ENCODE measurements around the gene KCNN4.

The KCNN4 gene

DNA sequence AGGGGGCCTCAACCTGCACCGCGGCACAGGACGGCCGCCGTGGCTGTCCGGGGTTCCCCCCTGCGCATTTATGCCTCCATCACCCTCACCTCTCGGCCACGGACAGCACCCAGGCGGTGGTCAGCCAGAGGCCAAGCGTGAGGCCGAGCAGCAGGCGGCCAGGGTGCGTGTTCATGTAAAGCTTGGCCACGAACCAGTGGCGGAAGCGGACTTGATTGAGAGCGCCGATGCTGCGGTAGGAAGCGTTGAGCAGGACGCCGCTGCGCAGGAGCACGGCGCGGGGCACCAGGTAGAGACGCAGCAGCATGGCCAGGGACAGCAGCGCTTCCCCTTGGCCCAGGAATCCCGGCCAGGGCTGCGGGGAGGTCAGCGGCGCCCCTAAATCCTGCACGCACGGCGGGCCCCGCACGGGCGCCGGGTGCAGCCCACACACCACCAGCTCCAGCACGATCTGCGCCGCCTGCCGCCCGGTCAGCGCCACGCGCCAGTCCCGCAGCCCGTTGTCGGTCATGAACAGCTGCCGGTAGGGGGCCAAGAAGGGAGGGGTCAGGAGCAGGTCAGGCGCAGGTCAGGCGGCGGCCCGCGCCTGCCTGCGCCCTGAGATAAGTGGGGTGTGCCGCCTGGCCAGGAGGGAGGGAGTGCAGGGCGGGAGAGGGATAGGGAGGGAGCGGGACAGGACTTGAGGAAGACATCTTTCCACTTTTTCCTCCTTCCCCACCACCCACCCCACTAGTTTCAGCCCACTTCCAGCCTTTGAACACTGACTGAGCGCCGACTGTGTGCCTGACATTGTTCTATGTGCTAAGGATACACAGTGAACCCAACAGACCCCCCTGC is 6.5 kb downstream of the KCNN4 start:
- intact Hi-C loops (cut with DNase I; ENCODE audit: low total_unique reads) = no loop called here
- Histone ChIP-seq H3K27ac (no peak overlapping the region), H3K36me3 (peaks cover 0 to 25% (median 0%) of the 10 kb centered on the region in 3 donors), H3K9me3 (no peaks in the 10 kb centered on the region), H3K4me1 (peaks cover 5 to 22% (median 15%) of the 10 kb centered on the region in 4 donors), H3K27me3 (peaks cover 0 to 31% of the 10 kb centered on the region in 2 donors), H3K4me3 (peak overlapping the region in 1 of 2 donors; percentile 3)
- TF ChIP-seq, protein P1, sequence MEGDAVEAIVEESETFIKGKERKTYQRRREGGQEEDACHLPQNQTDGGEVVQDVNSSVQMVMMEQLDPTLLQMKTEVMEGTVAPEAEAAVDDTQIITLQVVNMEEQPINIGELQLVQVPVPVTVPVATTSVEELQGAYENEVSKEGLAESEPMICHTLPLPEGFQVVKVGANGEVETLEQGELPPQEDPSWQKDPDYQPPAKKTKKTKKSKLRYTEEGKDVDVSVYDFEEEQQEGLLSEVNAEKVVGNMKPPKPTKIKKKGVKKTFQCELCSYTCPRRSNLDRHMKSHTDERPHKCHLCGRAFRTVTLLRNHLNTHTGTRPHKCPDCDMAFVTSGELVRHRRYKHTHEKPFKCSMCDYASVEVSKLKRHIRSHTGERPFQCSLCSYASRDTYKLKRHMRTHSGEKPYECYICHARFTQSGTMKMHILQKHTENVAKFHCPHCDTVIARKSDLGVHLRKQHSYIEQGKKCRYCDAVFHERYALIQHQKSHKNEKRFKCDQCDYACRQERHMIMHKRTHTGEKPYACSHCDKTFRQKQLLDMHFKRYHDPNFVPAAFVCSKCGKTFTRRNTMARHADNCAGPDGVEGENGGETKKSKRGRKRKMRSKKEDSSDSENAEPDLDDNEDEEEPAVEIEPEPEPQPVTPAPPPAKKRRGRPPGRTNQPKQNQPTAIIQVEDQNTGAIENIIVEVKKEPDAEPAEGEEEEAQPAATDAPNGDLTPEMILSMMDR (IDR thresholded peaks at IDR 0.05) = peak; percentile 42 to 52
- DNase-seq = peak in 1 of 2 donors; percentile 72

DNA sequence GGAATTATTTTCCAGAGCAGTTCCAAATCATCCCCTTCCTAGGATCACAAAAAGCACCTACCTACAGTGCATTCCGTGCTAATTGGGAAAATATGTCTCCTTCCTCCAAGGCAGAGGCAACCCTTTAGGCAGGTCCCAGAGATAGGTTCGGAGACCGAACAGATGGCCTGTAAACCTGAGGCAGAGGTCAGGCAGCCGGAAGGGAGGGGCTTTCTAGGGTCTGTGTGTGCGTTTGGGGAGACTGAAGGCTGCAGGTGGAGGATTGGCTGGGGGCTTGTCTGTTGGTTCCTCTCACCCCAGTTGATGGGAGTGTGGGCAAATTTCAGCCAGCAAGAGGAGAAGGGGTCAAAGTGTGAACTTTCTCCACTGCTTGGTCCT is 7.1 kb downstream of the KCNN4 start:
- H3K27me3 ChIP-seq = peaks cover 0 to 25% of the 10 kb centered on the region in 2 donors
- H3K4me1 ChIP-seq = peaks cover 5 to 22% (median 15%) of the 10 kb centered on the region in 4 donors
- H3K36me3 ChIP-seq = peaks cover 0 to 26% (median 0%) of the 10 kb centered on the region in 3 donors
- H3K4me3 ChIP-seq = no peak overlapping the region
- TF ChIP-seq, protein P1 (IDR thresholded peaks at IDR 0.05) = no peak
- intact Hi-C loops (cut with DNase I; ENCODE audit: low total_unique reads) = no loop called here
- H3K9me3 ChIP-seq = no peaks in the 10 kb centered on the region
- no peak for DNase-seq
- no peak overlapping the region for H3K27ac ChIP-seq

DNA sequence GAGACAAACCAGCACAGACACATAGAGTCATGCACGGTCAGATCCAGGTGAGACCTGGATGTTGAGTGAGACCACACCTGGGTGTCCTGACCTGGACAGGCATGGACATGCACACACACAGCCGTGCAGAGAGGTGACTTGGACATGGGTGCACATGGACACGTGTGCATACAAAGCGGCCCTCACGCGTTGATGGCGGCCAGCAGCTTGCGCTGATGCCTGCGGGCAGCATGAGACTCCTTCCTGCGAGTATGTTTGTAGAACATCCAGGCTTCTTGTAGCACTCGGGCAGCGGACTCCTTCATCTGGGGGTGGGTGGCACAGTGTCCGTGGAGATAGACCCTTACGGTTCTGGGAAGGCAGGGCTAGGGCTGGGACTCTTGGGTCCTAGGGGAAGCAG is 11.5 kb downstream of the KCNN4 start:
- intact Hi-C loops (cut with DNase I; ENCODE audit: low total_unique reads) = loop anchor here (10.0 kb wide), 1 partner anchor 94 kb away; the partner anchor contains the start of gene PLAUR
- H3K27ac ChIP-seq = no peak overlapping the region
- TF ChIP-seq, protein P1 (IDR thresholded peaks at IDR 0.05) = no peak
- DNase-seq = no peak
- no peak overlapping the region for H3K4me3 ChIP-seq
- peaks cover 2 to 21% (median 7%) of the 10 kb centered on the region in 4 donors for H3K4me1 ChIP-seq
- H3K36me3 ChIP-seq = peaks cover 0 to 26% (median 0%) of the 10 kb centered on the region in 3 donors
- no peaks in the 10 kb centered on the region for H3K9me3 ChIP-seq
- H3K27me3 ChIP-seq = peaks cover 0 to 6% of the 10 kb centered on the region in 2 donors

DNA sequence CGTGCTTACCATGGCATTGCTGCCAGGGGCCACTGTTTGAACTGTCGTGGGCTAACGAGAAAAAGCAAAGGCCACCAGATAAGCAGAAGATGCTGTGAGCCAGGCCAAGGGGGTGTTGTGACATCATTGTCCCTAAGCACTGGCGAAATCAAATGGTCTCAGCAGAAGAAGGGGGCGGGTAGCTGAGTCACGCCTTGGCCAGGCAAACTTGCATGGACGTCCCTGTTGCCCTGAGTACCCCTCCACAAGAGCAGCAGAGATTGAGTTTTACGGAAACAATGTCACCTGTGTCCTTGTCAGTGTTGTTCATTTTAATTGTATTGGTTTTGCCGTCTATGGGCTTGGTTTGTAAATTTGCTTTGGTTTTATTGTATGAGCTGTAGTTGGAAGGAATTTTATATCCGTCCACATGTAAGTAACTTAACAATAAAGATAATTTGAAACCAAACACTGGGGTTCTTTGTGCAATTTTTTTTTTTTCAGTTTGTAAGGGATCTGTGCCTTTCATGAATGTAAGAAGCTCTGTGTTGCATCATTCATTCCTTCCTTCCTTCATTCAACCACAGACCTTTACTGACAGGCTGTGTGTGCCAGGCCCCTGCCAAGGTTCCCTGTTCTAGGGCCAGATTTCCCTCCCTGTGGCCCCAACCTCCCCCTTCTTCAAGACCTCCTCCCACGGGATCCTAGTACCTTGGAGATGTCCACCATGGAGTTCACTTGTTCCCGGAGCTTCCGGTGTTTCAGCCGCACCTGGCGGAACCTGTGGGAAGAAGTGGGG is 12.3 kb downstream of the KCNN4 start:
- TF ChIP-seq, protein P1 (IDR thresholded peaks at IDR 0.05) = no peak
- Histone ChIP-seq H3K27ac (no peak overlapping the region), H3K9me3 (no peaks in the 10 kb centered on the region), H3K4me1 (peaks cover 0 to 16% (median 11%) of the 10 kb centered on the region in 4 donors), H3K36me3 (peaks cover 0 to 26% (median 0%) of the 10 kb centered on the region in 3 donors), H3K4me3 (no peak overlapping the region), H3K27me3 (no peaks in the 10 kb centered on the region)
- peak in 1 of 2 donors; percentile 69 for DNase-seq
- intact Hi-C loops (cut with DNase I; ENCODE audit: low total_unique reads) = loop anchor here (10.0 kb wide), 1 partner anchor 94 kb away; the partner anchor contains the start of gene PLAUR

DNA sequence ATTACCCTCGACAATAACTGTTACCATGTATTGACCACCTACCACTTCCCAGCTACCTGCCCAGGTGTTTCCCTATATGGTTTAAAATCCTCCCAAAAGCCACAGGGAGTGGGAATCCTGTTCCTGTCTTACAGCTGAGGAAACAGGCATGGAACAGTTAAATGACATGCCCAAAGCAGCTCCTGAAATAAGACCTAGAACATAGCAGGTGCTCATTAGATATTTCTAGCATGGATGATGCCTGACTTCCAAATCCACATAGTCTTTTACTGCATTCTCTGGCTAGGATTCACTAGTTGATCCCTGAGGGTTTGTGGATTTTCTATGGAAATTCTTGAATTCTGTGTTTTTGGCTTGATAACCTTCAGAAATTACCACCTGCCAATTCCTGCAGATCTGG is 13.0 kb downstream of the KCNN4 start:
- Histone ChIP-seq H3K4me1 (peaks cover 0 to 16% (median 11%) of the 10 kb centered on the region in 4 donors), H3K9me3 (no peaks in the 10 kb centered on the region), H3K27me3 (no peaks in the 10 kb centered on the region), H3K27ac (no peak overlapping the region), H3K36me3 (peaks cover 0 to 23% (median 0%) of the 10 kb centered on the region in 3 donors), H3K4me3 (no peak overlapping the region)
- intact Hi-C loops (cut with DNase I; ENCODE audit: low total_unique reads) = loop anchor here (10.0 kb wide), 1 partner anchor 93 kb away; the partner anchor contains the start of gene PLAUR
- TF ChIP-seq, protein P1 (IDR thresholded peaks at IDR 0.05) = no peak
- no peak for DNase-seq

All from tibial artery (tissue), 4 donors.